NCI-H82 treated with DMSO at 0.1 percent for 48 hours (cell line): ENCODE measurements around the gene HOXA11.

Experiments used
- DNase-seq: peaks from one replicate; lab custom pipeline; 2025; ENCODE audit not compliant: unreplicated experiment; lab: John Stamatoyannopoulos, UW

Gene HOXA11

GRCh38 chr7:27138472-27138871, 46.6 kb downstream of the HOXA11 start:
- DNase-seq: no peak

DNA sequence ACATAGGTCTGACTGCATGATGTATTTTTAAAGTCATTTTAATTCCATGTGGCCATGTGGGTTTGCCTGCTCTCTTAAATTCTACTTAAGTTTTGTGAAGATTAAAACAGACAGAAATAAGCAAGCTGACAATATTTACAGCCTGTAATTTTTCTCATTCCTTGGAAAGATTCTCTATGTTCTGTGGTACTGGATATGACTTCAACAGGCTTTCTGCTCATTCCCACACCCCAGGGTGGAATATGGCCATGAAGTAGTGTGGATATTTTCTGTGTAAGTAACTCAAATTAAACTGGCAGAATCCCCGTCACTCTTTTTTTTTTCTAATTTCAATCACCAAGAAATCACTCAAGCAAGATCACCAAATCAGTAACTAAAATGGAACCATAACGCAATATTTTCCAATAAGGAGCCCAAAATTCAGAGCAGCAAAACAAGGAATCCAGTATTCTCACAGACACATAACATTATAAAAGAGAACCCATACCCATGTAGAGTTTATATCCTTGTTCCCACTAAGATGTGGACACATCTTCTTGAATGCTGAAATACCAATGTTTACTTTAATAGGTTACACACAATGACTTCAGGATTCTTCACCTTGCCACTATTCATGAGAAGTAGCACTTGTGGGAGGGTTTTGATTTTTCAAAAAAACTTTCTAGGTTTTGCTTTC, 47.3 kb downstream of the HOXA11 start:
- DNase-seq: no peak

- no peak for DNase-seq
Observed at GRCh38 chr7:27134392-27134791, 50.6 kb downstream of the HOXA11 start.

DNA sequence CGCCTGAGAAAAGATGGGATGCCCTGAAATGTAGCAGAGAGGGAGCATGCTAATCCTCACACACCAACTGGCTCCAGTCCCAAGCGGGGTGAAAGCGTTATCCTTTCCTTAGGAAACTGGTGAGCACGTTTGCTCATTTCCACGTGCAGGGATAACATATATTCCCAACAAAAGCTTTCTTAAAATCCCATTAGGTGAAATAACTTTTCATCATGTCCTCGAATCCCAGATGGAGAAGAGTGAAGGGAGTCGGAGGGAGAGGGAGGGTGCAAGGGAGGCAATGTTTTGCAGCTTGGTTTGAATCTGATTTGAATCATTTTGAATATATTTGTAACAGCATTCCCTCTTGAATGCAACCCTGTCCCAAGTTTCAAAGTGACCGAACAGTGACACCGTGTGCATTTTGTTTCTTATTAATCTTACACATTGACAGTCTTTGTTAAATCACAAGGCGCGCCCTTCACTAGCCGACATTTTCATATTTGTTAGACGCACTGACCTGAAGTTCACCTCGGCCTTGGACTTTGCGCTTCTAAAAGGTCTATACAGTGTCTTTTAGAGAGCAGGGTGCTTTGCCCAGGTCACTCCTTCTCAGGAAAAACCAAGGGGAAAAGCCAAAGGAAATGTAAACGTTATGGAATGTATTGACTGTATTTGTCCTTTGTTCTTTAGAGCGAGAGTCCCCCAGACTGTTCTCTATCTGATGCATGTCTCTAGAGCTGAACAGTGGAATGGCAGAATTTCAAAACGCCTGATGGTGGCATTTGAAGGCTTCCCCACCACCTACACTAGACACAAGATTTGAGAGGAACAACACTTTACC, 51.4 kb downstream of the HOXA11 start:
- DNase-seq: no peak

GRCh38 chr7:27132978-27133377, 52.1 kb downstream of the HOXA11 start:
- no peak for DNase-seq

GRCh38 chr7:27132214-27132613, 52.8 kb downstream of the HOXA11 start:
- DNase-seq: peak; percentile 35

- DNase-seq: no peak
Observed at GRCh38 chr7:27131390-27131819, 53.6 kb downstream of the HOXA11 start.
